ACHN (cell line): ENCODE results near the gene GABBR1.

ENCODE experiments used
- DNase-seq: peaks from one replicate; pipeline ENCODE4 v3.0.0-alpha.2; 2015
- in situ Hi-C: cut with HindIII; loops from 2 replicates; pipeline ENCODE4 v1.10.0; 2017; ENCODE audit warnings: low sequenced_read_pairs, low pct_ligation_motif_present, low pct_unique_long_range_greater_than_20kb

Gene GABBR1

DNA sequence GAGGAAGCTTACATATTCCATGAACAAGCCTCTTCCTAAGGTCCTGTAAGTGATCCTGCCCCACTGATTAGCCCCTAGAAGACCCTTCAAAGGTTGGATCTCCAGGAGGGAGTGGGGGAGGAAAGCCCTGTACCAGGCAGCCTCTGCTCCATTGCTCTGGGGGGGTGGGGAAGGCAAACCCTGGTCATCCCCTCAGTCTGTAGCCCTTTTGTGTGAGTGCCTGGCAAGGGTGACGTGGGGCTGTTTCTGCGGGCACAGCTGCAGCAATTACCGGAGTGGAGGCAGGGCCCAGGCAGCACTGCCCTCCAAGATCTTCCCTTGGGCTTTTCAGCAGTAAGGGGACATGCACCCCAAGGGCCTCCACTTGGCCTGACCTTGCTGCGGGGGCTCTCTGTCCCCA lies 23.8 kb upstream of the GABBR1 start, which contains the start of gene MOG:
TSS of gene MOG (plus strand) at position 295 of the 400 bp plus-strand sequence. CDS start 118 bp downstream, outside the sequence.
- no peak for DNase-seq
- in situ Hi-C loops, result no loop called here

DNA sequence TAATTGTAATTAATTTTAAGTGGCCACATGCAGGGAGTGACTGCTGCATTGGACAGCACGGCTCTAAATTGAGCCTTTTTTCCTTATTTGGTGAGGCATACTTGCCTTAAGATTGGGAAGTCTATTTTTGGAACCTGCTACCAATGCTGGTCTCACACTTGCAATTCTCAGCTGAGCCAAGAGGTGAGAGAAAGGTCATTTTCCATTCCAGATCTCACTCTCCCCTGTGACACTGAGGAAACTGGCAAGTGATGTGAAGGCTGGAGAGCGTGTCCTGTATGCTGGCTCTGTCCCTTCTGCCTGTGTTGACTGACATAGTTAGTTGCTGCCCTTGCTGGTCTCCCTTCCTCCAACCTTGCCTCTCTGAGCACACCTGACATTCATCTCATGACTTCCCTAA lies 23.2 kb upstream of the GABBR1 start:
- no peak for DNase-seq
- in situ Hi-C loops, result no loop called here

DNA sequence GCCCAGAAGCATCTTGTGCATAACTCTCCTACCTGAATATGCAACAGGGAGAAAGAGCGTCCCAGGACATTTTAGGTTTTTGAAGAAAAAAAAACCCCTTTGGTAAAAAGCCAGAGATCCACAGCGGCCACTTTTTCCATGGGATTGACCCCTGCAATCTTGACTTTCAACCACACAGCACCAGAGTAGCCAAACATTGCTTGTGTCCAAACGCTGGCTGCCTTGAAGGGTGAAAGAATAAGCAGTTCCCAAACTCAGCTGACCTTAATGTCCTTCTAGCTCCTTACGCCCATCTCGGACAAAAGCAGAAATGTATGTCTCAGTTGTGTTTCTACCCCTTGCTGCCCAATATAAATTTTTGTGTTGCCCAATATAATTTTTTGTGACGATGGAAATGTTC lies 22.7 kb upstream of the GABBR1 start:
- in situ Hi-C loops, result no loop called here
- no peak for DNase-seq

DNA sequence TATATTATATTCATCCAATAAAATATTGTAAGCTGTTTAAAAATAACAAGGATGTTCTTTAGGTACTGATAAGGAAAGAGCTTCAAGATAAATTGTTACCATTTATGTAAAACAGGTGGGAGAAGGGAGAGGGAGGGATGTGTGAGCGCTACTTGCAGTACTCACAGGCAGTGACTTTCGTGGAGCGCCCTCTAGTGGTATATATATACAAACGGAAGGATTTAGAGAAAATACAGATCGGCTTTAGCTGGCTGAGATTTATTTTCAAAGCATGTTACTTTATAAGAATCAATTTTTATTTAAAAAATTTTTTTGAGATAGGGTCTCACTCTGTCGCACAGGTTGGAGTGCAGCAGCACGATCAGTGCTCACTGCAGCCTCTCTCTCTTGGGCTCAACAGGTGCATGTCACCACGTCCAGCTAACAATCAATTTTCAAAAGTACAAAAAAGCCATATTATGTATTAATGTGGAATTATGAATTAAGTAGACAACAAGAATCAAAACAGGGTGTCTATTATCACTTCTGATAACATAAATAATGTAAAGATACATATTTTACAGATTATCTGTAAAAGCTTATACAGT lies 20.6 kb upstream of the GABBR1 start:
- DNase-seq, result peak; percentile 57
- in situ Hi-C loops, result no loop called here

DNA sequence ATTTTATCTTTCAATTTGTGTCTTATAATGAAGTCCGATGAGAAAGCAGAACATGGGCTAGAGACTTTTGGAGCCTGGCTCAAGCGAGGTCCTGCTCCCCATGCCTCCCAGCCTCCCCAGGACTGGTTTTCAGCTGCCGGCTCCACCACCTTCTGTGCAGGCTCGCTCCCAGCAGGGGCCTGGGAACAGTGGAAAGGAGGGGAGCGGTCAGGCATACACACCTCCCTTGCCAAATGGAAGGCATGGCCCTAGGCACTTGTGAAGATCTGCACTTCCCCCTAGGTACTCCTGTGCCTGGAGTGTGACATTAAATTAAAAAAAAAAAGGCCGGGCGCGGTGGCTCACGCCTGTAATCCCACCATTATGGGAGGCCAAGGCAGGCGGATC lies 19.2 kb upstream of the GABBR1 start:
- in situ Hi-C loops, result no loop called here
- DNase-seq, result no peak

DNA sequence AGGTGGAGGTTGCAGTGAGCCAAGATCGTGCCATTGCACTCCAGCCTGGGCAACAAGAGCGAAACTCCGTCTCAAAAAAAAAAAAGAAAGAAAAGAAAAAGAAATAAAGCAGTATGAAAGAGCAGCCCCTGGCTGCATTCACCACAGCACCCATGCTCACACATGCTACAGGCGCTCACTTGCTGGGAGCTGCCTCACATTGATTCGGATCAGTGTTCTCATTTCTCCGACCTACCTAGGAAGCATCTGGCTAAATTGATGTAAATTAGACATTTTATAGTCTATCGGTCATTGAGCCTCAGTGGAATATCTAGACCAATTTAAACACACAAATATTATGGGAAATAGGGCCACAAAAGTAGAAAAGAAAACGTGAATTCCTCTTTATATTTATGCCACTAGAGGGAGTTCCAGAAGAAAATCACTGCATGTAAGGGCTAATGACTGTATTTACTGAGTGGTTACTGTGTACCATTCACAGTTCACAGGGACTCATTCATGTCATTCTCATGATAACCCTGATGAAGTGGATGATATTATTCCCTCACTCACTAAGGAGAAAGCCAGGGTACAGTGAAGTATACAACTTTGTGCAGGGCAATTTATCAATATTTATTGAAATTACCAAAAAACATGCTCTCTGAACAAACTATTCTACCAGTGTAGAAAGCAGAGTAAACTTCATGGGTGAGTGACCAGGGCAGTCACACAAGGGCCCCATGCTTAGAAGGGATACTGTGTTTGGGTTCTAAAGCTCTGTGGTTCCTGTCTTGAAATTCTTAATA lies 18.6 kb upstream of the GABBR1 start:
- in situ Hi-C loops, result no loop called here
- DNase-seq, result peak; percentile 50

DNA sequence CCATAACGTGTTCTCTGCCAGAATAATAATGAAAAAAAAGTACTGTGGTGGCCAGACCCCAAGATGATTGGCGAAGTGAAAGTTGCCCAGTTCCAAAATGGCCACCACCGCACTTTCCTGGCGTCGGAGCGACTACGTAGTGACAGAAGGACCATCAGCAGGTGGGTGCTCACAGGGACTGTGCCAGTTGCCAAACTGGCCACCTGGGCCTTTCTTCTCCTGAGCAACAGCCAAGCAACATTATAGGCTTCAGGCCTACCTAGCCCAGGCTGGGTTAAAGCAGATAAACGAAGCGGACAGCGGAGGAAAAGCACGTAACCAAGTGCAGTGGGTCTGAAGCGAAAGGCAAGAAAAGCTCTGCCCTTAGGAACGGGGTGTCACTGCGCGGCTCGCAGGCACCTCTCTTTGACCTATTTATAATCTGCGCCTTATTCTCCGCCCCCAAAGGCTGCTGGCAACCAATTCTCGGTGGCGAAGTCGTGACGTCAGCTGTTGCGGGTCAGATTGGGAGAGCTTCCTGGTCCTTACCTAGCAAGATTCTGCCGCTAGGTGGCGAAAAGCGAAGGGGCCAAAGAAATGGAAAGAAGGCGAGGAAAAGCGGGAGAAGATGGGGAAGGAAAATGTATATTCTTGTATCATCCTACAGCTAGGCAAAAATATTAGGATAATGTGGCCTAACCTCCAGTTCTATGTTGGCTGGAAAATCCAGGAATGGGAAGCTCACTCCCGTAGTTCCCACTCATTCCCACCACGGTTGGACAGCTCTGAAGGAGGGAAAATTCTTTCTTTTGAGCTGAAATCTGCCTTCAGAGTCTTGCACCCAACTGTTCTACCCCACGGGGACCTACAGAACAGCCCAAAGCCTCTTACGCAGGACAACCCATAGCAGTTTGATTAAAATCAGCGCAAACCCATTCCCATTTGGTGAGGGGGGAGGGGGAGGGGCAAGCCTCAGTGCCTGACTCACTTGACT lies 17.0 kb upstream of the GABBR1 start:
- in situ Hi-C loops, result no loop called here
- peak; percentile 96 for DNase-seq

DNA sequence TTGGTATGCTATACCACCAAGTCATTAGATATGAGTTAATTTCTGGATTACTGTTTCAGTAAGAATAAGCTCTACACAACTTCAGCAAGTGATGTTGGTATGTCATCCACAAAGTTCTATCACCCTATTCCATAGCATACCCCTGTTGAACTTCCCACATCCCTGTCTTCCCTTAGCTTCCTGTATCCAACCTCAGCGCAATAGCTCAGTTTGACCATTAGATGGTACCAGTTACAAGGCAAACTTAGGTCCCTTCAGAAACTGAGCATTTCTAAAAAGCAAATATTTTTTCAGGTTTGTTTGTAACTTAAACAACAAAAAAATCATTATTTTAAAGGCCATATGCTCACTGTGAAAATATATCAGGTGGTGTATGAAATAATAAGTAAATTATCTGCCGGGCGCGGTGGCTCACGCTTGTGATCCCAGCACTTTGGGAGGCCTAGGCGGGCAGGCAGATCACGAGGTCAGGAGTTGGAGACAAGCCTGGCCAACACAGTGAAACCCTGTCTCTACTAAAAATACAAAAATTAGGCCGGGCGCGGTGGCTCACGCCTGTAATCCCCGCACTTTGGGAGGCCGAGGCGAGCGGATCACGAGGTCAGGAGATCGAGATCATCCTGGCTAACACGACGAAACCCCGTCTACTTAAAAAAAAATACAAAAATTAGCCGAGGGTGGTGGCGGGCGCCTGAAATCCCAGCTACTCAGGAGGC lies 15.1 kb upstream of the GABBR1 start:
- in situ Hi-C loops, result no loop called here
- peak; percentile 55 for DNase-seq

DNA sequence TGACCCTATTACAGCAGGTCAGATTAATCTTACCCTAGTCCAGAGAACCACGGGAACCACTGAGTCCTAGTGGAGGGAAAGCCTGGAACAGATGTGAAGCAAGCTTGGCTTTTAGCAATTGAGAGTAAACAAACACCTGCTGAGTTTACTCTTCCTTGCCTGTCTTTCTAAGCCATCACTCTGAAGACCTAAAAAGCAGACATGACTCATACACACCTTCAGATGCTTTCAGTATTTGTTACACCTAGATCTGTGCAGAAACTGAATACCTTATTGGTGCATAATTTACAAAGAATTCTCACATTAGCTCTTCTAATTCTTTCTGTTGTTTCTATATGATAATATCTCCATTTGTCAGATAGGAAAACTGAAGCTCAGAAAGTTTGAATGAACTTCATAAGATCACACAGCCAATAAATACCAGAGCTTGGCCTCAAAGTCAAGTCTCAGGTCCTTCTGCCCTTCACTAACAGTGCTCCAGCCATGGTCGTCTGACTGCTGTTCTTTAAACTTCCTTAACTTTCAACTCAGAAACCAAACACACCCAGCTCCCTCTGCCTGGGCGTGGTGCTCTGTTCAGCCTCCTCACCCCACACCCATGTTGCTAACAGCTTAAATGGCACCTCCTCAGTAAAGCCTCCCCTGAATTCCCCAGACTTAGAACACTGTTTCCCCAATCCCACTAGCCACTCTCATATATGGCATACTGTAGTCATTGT lies 8.6 kb upstream of the GABBR1 start:
- no peak for DNase-seq
- in situ Hi-C loops, result no loop called here

DNA sequence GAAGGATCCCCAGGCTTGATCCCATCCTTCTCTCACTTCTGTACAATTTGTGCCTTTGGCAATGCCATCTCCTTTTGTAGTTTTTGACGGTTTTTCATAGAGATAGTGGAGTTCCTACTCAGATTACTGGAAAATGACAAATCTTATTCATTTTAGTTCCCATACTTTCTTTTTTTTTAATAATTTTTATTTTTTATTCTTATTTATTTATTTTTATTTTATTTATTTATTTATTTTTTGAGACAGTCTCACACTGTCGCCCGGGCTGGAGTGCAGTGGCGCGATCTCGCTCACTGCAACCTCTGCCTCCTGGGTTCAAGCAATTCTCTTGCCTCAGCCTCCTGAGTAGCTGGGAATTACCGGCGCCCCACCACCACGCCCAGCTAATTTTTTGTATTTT lies 4.3 kb upstream of the GABBR1 start:
- in situ Hi-C loops, result no loop called here
- DNase-seq, result no peak

DNA sequence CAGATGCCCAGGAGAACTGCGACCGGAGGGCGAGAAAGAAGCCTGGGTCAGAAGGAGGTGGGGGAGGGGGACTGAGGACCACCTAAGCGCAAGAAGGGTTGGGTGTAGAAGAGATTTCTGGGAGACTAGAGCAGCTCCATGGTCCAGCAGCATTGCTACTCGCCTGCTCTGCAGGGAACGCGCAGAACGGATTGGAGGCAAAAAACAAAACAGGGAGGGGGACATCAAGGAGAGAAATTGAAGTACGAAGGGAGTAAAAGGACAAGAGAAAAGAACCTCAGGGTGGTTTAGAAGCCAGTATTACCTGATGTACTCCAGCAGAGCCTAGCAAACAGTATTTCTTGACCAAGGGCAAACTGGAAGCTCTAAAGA lies 537 bp upstream of the GABBR1 start:
- no peak for DNase-seq
- in situ Hi-C loops, result no loop called here

DNA sequence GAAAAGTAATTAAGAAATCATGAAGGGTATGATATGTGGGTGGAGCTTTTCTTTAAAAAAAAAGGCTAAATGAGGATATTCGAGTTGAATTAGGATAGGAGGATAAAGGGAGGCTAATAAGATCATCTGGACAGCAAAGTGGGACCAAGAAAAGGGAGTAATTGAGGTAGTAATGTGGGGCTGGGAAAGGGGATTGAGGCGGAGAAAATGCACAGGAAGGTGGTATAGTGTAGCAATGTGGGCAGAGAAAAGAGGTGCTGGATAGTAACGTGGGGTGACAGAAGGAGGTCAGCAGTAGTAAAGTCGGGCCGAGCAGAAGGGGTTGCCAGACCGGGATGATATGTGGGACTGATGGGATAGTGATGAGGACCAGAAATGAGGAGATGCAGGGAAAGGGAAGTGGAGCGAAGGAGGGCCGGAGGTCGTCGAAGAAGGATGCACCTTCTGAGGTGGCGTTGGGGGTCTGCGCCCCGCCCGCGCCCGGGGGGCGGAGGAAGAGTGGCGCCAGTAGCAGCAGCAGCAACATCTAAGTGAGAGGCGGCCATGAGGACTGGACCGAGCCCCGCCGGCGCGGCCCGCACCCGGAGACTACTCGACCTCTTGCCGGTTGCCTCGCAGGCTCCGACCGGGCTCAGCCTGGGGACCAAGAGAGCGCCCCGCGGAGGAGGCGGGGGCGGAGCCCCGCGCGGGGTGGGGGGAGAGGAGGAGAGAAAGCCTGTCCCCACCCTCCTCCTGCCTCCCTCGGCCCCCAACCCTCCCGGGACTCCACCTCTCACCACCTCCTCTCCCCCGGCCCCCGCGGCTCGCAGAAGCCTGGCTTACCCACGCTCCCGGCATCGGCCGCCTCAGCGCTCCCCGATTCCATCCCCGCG lies 887 bp downstream of the GABBR1 start:
- in situ Hi-C loops, result no loop called here
- DNase-seq, result peak; percentile 71

DNA sequence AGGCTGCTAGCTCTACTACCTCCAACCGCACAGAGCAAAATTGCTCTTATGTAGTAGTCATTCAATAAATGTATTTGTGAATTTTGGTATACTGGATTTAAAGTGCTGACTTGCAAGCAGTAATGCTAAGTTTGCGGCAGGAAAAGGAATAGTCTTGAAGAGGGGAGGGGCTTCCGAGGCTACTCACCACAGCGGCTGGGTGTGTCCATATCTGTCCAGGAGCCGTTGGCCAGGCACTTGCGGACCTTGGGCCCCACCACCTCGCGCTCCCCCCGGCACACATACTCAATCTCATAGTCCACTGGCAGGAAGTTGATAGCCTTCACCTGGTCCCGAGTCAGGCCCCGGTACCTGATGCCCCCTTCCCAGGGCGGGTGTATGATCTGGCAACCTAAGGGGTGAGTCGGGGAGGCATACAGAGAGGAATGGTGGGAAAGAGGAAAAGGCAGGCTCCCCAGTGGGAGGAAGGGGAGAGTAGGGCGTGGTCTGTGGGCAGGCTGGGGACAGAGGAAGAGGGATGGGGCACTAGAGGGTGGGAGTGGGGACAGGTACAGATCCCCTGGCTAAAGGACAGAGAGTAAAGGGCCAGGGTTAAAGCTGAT lies 1.7 kb downstream of the GABBR1 start:
- in situ Hi-C loops, result no loop called here
- DNase-seq, result no peak

DNA sequence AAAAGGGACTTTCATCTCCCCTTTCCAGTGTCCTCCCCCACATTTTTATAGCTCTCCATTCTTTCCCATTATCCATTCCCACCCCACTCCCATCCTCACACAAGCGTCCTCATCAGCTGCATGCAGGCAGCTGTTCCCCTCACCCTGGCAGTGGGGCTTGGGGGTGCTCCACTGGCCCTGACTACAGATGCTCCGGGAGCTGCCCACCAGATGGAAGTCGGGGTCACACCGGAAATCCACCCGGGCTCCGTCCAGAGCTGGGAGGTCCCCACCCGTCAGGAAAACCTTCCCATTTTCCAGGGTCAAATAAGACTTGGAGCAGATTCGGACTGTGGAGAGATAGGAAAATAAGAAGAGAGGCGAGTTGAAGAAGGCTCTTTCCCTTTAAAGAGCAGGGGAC lies 2.7 kb downstream of the GABBR1 start:
- in situ Hi-C loops, result no loop called here
- no peak for DNase-seq

DNA sequence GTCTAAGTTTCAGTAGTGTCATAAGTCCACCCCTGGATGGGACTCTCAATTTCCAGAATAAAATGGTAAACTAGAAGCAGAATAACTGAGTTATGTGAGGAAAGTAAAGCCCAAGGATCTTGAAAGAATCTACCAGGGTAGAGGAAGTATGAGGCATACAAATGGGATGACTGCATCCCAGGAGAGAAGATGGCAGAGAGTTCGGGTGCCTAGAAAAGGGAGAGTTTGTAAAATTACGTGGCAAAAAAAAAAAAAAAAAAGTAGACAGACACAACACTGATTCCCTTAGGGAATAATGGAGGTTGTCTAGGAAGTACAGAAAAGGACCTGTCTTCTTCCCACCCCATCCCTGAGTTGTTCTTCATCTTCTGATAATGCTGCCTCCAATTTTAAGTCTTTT lies 3.4 kb downstream of the GABBR1 start:
- no peak for DNase-seq
- in situ Hi-C loops, result no loop called here

DNA sequence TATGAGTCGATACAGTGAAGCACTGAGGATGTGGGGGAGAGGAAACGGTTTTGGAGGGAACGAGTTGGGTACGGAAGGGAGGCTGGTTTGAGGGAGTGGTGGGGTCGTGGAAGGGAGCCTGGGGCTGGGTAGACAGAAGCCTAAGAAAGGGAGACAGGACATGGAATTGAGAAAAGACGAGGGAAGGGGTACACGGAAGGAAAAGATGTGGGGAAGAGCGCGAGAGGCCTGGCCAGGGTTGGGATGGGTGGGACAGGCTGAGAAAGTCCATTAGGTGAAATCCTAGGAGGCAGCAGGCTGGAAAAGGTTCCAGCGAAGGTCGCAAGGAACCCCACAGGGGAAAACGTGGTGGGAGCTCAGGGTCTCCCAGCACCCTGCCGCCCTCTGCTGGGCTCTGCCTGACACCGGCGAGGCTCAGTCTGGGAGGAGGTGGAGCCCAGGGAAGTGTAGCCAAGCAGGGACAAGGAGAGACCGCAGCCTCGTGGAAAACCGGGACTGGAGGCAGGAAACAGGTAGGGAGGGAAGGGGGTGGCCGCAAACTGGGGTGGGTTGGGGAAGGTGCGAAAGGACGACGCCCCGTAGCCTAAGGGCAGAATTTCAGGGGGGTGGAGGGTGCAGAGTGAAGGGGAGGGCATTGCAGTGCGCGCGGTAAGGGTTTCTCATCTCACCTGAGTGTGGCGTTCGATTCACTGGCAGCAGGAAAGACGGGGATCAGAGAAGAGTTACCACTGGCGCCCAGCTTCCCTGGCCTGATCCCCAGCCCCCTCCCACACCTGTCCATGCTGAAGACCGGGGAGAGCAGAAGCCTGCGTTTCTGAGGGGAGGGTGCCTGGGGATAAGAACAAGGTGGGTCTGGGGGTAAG lies 4.3 kb downstream of the GABBR1 start:
- in situ Hi-C loops, result no loop called here
- DNase-seq, result peak; percentile 81
